GM19193 (cell line): Measurements from ENCODE around the gene DQX1.

ENCODE experiments used
- POLR2A ChIP-seq: IDR thresholded peaks from 4 replicates; pipeline ENCODE4 v1.6.1; 2011; ENCODE audit not compliant: insufficient read depth, insufficient read length; ENCODE audit errors: extremely low read depth

Gene DQX1

GRCh38 chr2:74525717-74526648 lies at the start of gene DQX1:
DQX1 (minus strand) TSS chr2:74526231; CDS start chr2:74525729, 502 bp downstream.
- TF ChIP-seq POLR2A: no peak

GRCh38 chr2:74575320-74575719 lies 49.3 kb upstream of the DQX1 start:
- no peak for TF ChIP-seq POLR2A

GRCh38 chr2:74573747-74574562 lies 47.9 kb upstream of the DQX1 start:
- peak; percentile 36 for TF ChIP-seq POLR2A

- no peak for TF ChIP-seq POLR2A
Observed at GRCh38 chr2:74572178-74572925, 46.3 kb upstream of the DQX1 start.

- TF ChIP-seq POLR2A: no peak
Observed at GRCh38 chr2:74571058-74571457, 45.0 kb upstream of the DQX1 start.

- TF ChIP-seq POLR2A: no peak
Observed at GRCh38 chr2:74569686-74570085, 43.7 kb upstream of the DQX1 start.

- no peak for TF ChIP-seq POLR2A
Observed at GRCh38 chr2:74567881-74568280, 41.9 kb upstream of the DQX1 start.

- no peak for TF ChIP-seq POLR2A
Observed at GRCh38 chr2:74566754-74567085, 40.7 kb upstream of the DQX1 start.

- TF ChIP-seq POLR2A: no peak
Observed at GRCh38 chr2:74566076-74566753, 40.2 kb upstream of the DQX1 start.

GRCh38 chr2:74564222-74564621 lies 38.2 kb upstream of the DQX1 start:
- TF ChIP-seq POLR2A: no peak

- TF ChIP-seq POLR2A: no peak
Observed at GRCh38 chr2:74562126-74562775, 36.2 kb upstream of the DQX1 start.

GRCh38 chr2:74560591-74560990 lies 34.6 kb upstream of the DQX1 start:
- TF ChIP-seq POLR2A: no peak

GRCh38 chr2:74559912-74560311 lies 33.9 kb upstream of the DQX1 start:
- no peak for TF ChIP-seq POLR2A
